HCT116 (cell line): Measurements from ENCODE around the gene AUTS2. TPM values are rescaled to one million over a fixed set of nuclear protein-coding genes. Genes with fewer than 3 reads are reported as not detected.

Source experiments
- ATAC-seq: fragments of 200-7000 bp; cut with Tn5 transposase; 2 replicates; pipeline ENCODE4 v1.9.1; 2020; ENCODE audit warnings: mild to moderate bottlenecking, moderate library complexity
- BruUV-seq: library from RNA; stranded (reverse); fragments of 400-500 nt; replicated peaks from 2 replicates; lab custom pipeline; 2021; lab: Mats Ljungman, UMichigan
- CTCF ChIA-PET: fragments of 300-600 bp; sonication (Branson Sonifier 250); formaldehyde crosslinking; loops from one replicate; lab custom pipeline; 2021; ENCODE audit warnings: antibody characterized with exemption; lab: Charles Lee
- POLR2A ChIA-PET: fragments of 300-600, 350-600 bp; sonication (Branson Sonifier 250); formaldehyde crosslinking; loops from one replicate; lab custom pipeline; 2021; ENCODE audit warnings: antibody characterized with exemption; lab: Charles Lee
- RAD21 ChIA-PET, 2 experiments: fragments of 300-600 bp; sonication (Branson Sonifier 250); formaldehyde crosslinking; loops; one replicate each; lab custom pipeline; 2023; ENCODE audit warnings: low total read pairs in 2 of 2; ENCODE audit not compliant: uncharacterized antibody in 2 of 2, unreplicated experiment in 2 of 2, low non-redundant PET in 1 of 2; lab: Charles Lee
- DNase-seq: peaks from one replicate; pipeline ENCODE4 v3.0.0-alpha.2; 2010; ENCODE audit warnings: low read depth, low spot score
- H2AFZ ChIP-seq: fragments of 200-600 bp; shearing (Covaris generic), sonication (generic); 2 replicates; pipeline ENCODE4 v1.6.1; 2017; ENCODE audit warnings: low read depth, mixed run types, mixed read lengths, antibody characterized with exemption, low read length; ENCODE audit not compliant: poor library complexity, severe bottlenecking
- H3K27ac ChIP-seq: 2 replicates; pipeline ENCODE4 v1.5.1; 2012; ENCODE audit warnings: low read depth, low read length
- H3K27me3 ChIP-seq: fragments of 200-600 bp; sonication (generic); 2 replicates; pipeline ENCODE4 v1.6.1; 2016; ENCODE audit warnings: mixed run types, low read length, mixed read lengths; ENCODE audit not compliant: insufficient read depth
- H3K36me3 ChIP-seq, 2 experiments: fragments of 200-500 bp in 1 of 2; fragments of 200-600 bp in 1 of 2; sonication (Bioruptor generic) in 1 of 2; sonication (generic) in 1 of 2; 2 replicates each; pipeline versions ENCODE4 v1.5.1 to v1.6.1; 2014 to 2016; ENCODE audit warnings: low read length in 2 of 2, inconsistent platforms in 1 of 2, mixed read lengths in 1 of 2, mixed run types in 1 of 2; ENCODE audit not compliant: insufficient read depth in 2 of 2, control insufficient read depth in 1 of 2
- H3K4me1 ChIP-seq, 2 experiments: fragments of 200-600 bp in 1 of 2; sonication (generic) in 1 of 2; 2 replicates each; pipeline versions ENCODE4 v1.5.1 to v1.6.1; 2012 to 2017; ENCODE audit warnings: low read length in 2 of 2, inconsistent platforms in 1 of 2, mild to moderate bottlenecking in 1 of 2, mixed read lengths in 1 of 2, mixed run types in 1 of 2, moderate library complexity in 1 of 2; ENCODE audit not compliant: insufficient read depth in 2 of 2, control insufficient read depth in 1 of 2
- H3K4me2 ChIP-seq: fragments of 200-600 bp; sonication (generic); 2 replicates; pipeline ENCODE4 v1.6.1; 2017; ENCODE audit warnings: mixed run types, low read length, mixed read lengths
- H3K4me3 ChIP-seq, 2 experiments: fragments of 200-600 bp in 1 of 2; sonication (generic) in 1 of 2; replicated peaks in 1 of 2; 2 replicates each; pipeline ENCODE4 v1.5.1; 2011 to 2016; ENCODE audit warnings: low read length in 2 of 2, control low read depth in 1 of 2, low read depth in 1 of 2, mild to moderate bottlenecking in 1 of 2, mixed read lengths in 1 of 2, mixed run types in 1 of 2
- H3K79me2 ChIP-seq: fragments of 200-600 bp; sonication (generic); 2 replicates; pipeline ENCODE4 v1.6.1; 2017; ENCODE audit warnings: mild to moderate bottlenecking, mixed run types, low read length, moderate library complexity, mixed read lengths; ENCODE audit not compliant: insufficient read depth
- H3K9ac ChIP-seq: fragments of 200-600 bp; sonication (generic); 2 replicates; pipeline ENCODE4 v1.6.1; 2016; ENCODE audit warnings: low read length, mixed read lengths
- H3K9me2 ChIP-seq: fragments of 200-600 bp; sonication (generic), shearing (Covaris generic); 2 replicates; pipeline ENCODE4 v1.6.1; 2017; ENCODE audit warnings: mixed run types, mild to moderate bottlenecking, moderate library complexity; ENCODE audit not compliant: insufficient read depth
- H3K9me3 ChIP-seq, 2 experiments: fragments of 200-500 bp in 1 of 2; fragments of 200-600 bp in 1 of 2; sonication (Bioruptor generic) in 1 of 2; sonication (generic) in 1 of 2; 2 replicates each; pipeline ENCODE4 v1.6.1; 2014 to 2017; ENCODE audit warnings: low read length in 2 of 2, mixed read lengths in 2 of 2, inconsistent platforms in 1 of 2, low read depth in 1 of 2, mild to moderate bottlenecking in 1 of 2, mixed run types in 1 of 2, moderate library complexity in 1 of 2; ENCODE audit not compliant: control insufficient read depth in 1 of 2, insufficient read depth in 1 of 2
- H4K20me1 ChIP-seq: fragments of 200-600 bp; sonication (generic), shearing (Covaris generic); 2 replicates; pipeline ENCODE4 v1.6.1; 2017; ENCODE audit warnings: mixed run types, mild to moderate bottlenecking, moderate library complexity; ENCODE audit not compliant: insufficient read depth
- CBX3 ChIP-seq: IDR thresholded peaks from 2 replicates; pipeline ENCODE4 v1.6.1; 2012; ENCODE audit warnings: low read depth
- CEBPB ChIP-seq: IDR thresholded peaks from 2 replicates; pipeline ENCODE4 v1.6.1; 2012; ENCODE audit warnings: low read depth
- CTCF ChIP-seq, 3 experiments: fragments of 200-600 bp in 1 of 3; sonication (generic) in 1 of 3; IDR thresholded peaks in 2 of 3; conservative IDR thresholded peaks in 1 of 3; 2 replicates each; pipeline ENCODE4 v1.5.1; 2012 to 2017; ENCODE audit warnings: low read depth in 2 of 3, low read length in 2 of 3, antibody characterized with exemption in 1 of 3, borderline replicate concordance in 1 of 3, control low read depth in 1 of 3, mild to moderate bottlenecking in 1 of 3, mixed read lengths in 1 of 3, mixed run types in 1 of 3, moderate library complexity in 1 of 3; ENCODE audit not compliant: insufficient read depth in 1 of 3
- FOSL1 ChIP-seq: IDR thresholded peaks from 2 replicates; pipeline ENCODE4 v1.6.1; 2012; ENCODE audit warnings: low read depth
- JUND ChIP-seq: IDR thresholded peaks from 2 replicates; pipeline ENCODE4 v1.6.1; 2012
- POLR2AphosphoS5 ChIP-seq: IDR thresholded peaks from 2 replicates; pipeline ENCODE4 v1.6.1; 2011; ENCODE audit warnings: mild to moderate bottlenecking, low read depth, low read length, moderate library complexity
- REST ChIP-seq: IDR thresholded peaks from 2 replicates; pipeline ENCODE4 v1.6.1; 2012; ENCODE audit warnings: low read depth
- SIN3A ChIP-seq: IDR thresholded peaks from 2 replicates; pipeline ENCODE4 v1.6.1; 2012; ENCODE audit warnings: low read depth
- SRF ChIP-seq: IDR thresholded peaks from 2 replicates; pipeline ENCODE4 v1.6.1; 2012; ENCODE audit warnings: low read depth
- YY1 ChIP-seq: IDR thresholded peaks from 2 replicates; pipeline ENCODE4 v1.6.1; 2011; ENCODE audit warnings: low read length, low read depth, moderate library complexity, mild to moderate bottlenecking; ENCODE audit not compliant: insufficient replicate concordance; ENCODE audit errors: extremely low read depth
- intact Hi-C: fragments of 100-400 bp; cut with micrococcal nuclease; formaldehyde crosslinking; loops from 2 replicates; pipeline ENCODE4 v1.10.0; 2022
- total RNA-seq: library from RNA; stranded (reverse); gene quantifications from one replicate; pipeline ENCODE4 v1.2.1, GENCODE V29; 2021; ENCODE audit not compliant: unreplicated experiment

AUTS2 gene
- total RNA-seq, 1 experiment from 2014 or later, result 0.93 TPM

- intact Hi-C loops, result no loop called here
- Histone ChIP-seq H4K20me1 (no peaks in the 10 kb centered on the region), H3K9me2 (no peaks in the 10 kb centered on the region), H3K27me3 (no peaks in the 10 kb centered on the region), H3K9ac (no peak overlapping the region), H3K36me3 (no peaks in the 10 kb centered on the region), H3K79me2 (no peaks in the 10 kb centered on the region), H3K4me3 (no peak overlapping the region), H3K4me1 (no peaks in the 10 kb centered on the region), H2AFZ (no peak overlapping the region), H3K27ac (no peak overlapping the region), H3K9me3 (peaks cover 3 to 22% of the 10 kb centered on the region in 2 experiments; a peak in 2 of 4 replicates), H3K4me2 (no peak overlapping the region)
- DNase-seq, result no peak
- POLR2A ChIA-PET, result no interaction called here
- TF ChIP-seq CTCF (IDR thresholded peaks at IDR 0.05 in 2 of 3, conservative IDR thresholded peaks at IDR 0.05 in 1 of 3; ENCODE audit: borderline replicate concordance in 1 of 3, insufficient read depth in 1 of 3, low read depth in 2 of 3, low read length in 2 of 3) (no peak), SRF (no peak), JUND (no peak), CBX3 (no peak), SIN3A (no peak), FOSL1 (no peak), YY1 (no peak), POLR2AphosphoS5 (no peak), CEBPB (no peak)
- no TSS peak for BruUV-seq
- CTCF ChIA-PET, result no interaction called here
- ATAC-seq, result no peak
- RAD21 ChIA-PET, result no interaction called here
Measured at GRCh38 chr7:70585071-70585470, 986.8 kb downstream of the AUTS2 start.

- Histone ChIP-seq H3K27me3 (no peaks in the 10 kb centered on the region), H3K9me3 (peaks cover 3 to 20% of the 10 kb centered on the region in 2 experiments; a peak in 2 of 4 replicates), H3K9me2 (no peaks in the 10 kb centered on the region), H3K36me3 (no peaks in the 10 kb centered on the region), H3K4me1 (no peaks in the 10 kb centered on the region), H3K9ac (no peak overlapping the region), H3K4me3 (no peak overlapping the region), H3K4me2 (no peak overlapping the region), H3K79me2 (no peaks in the 10 kb centered on the region), H3K27ac (no peak overlapping the region), H2AFZ (no peak overlapping the region), H4K20me1 (no peaks in the 10 kb centered on the region)
- ChIA-PET POLR2A (no interaction called here), RAD21 (no interaction called here), CTCF (no interaction called here)
- intact Hi-C loops, result no loop called here
- BruUV-seq, result no TSS peak
- ATAC-seq (no peak), DNase-seq (no peak)
- no peak for TF ChIP-seq REST
- no peak for TF ChIP-seq CEBPB
Measured at GRCh38 chr7:70586822-70587221, 988.5 kb downstream of the AUTS2 start.
